ENCODE measurements around the gene S100A2.

DNA sequence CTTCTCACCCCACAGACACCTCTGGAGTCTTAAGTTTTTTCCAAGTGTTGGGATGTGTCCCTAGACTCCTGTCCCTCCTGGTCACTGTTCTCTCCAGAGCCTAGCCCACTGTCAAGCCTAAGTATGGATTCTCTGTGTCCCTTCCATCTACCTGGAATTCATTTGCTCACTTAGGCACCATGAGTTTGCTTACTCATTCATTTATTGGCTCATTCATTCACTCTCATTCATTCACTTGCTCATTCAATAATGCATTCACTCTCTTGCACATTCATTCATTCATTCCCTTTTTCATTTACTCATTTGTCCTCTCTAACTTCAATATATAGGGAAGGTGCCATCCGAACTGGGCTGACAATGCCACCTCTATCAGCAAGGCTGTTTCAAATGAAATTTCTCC is 45.7 kb upstream of the S100A2 start:
- TF ChIP-seq, protein P1, sequence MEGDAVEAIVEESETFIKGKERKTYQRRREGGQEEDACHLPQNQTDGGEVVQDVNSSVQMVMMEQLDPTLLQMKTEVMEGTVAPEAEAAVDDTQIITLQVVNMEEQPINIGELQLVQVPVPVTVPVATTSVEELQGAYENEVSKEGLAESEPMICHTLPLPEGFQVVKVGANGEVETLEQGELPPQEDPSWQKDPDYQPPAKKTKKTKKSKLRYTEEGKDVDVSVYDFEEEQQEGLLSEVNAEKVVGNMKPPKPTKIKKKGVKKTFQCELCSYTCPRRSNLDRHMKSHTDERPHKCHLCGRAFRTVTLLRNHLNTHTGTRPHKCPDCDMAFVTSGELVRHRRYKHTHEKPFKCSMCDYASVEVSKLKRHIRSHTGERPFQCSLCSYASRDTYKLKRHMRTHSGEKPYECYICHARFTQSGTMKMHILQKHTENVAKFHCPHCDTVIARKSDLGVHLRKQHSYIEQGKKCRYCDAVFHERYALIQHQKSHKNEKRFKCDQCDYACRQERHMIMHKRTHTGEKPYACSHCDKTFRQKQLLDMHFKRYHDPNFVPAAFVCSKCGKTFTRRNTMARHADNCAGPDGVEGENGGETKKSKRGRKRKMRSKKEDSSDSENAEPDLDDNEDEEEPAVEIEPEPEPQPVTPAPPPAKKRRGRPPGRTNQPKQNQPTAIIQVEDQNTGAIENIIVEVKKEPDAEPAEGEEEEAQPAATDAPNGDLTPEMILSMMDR (conservative IDR thresholded peaks at IDR 0.05; ENCODE audit: low read depth, low read length) = no peak
- TF ChIP-seq EZH2 (IDR thresholded peaks at IDR 0.05; ENCODE audit: low read length, unreplicated experiment) = no peak
